K562 (cell line): ENCODE measurements around the gene KLHL29. TPM values are rescaled to one million over a fixed set of nuclear protein-coding genes. Genes with fewer than 3 reads are reported as not detected.
A peak's percentile ranks its signal among the peaks of the same experiment; 100 is the strongest.

Experiments used
- ATAC-seq: fragments of 200-7000 bp; cut with Tn5 transposase; 3 replicates; pipeline ENCODE4 v1.9.1; 2020; ENCODE audit warnings: moderate library complexity
- BruUV-seq: library from RNA; stranded (reverse); fragments of 400-500 nt; replicated peaks from 2 replicates; lab custom pipeline; 2021; lab: Mats Ljungman, UMichigan
- CTCF ChIA-PET: fragments of 300-600 bp; formaldehyde crosslinking; extraction: SDS; loops from one replicate; lab custom pipeline; 2021; ENCODE audit warnings: low intra/inter-chr PET ratio; lab: Yijun Ruan, JAX
- POLR2A ChIA-PET: fragments of 300-600, 350-650 bp; sonication (Branson Sonifier 250); formaldehyde crosslinking; extraction: SDS; loops from one replicate; lab custom pipeline; 2021; ENCODE audit warnings: antibody characterized with exemption, inconsistent platforms; lab: Yijun Ruan, JAX
- DNase-seq, 4 experiments: peaks; one replicate each; pipeline versions ENCODE4 v3.0.0 to v3.0.0-alpha.2; 2011 to 2018; ENCODE audit warnings: low spot score in 3 of 4, mixed read lengths in 3 of 4; ENCODE audit errors: extremely low read depth in 1 of 4
- FAIRE-seq: peaks from 2 replicates; lab custom pipeline; 2011; peaks lifted over from hg19 to GRCh38; lab: Jason Lieb, UNC
- H2AFZ ChIP-seq: 2 replicates; pipeline ENCODE4 v1.6.0; 2011; ENCODE audit warnings: low read depth, low read length, control low read depth, inconsistent platforms
- H3K27ac ChIP-seq: fragments of 200-600 bp; 3 replicates; pipeline ENCODE4 v1.8.0; 2011; ENCODE audit warnings: low read depth, mild to moderate bottlenecking, control low read depth, inconsistent platforms, low read length, moderate library complexity, mixed read lengths; ENCODE audit errors: extremely low read depth
- H3K27me3 ChIP-seq, 2 experiments: fragments of 300-600 bp in 1 of 2; 2 replicates in 1 of 2; 3 replicates in 1 of 2; pipeline versions ENCODE4 v1.6.0 to v1.8.0; 2011; ENCODE audit warnings: inconsistent platforms in 2 of 2, low read length in 2 of 2, mild to moderate bottlenecking in 1 of 2, mixed read lengths in 1 of 2, moderate library complexity in 1 of 2; ENCODE audit not compliant: control insufficient read depth in 2 of 2, insufficient read depth in 2 of 2
- H3K36me3 ChIP-seq: fragments of 300-600 bp; 3 replicates; pipeline ENCODE4 v1.8.0; 2011; ENCODE audit warnings: mild to moderate bottlenecking, low read length, inconsistent platforms; ENCODE audit not compliant: control insufficient read depth, insufficient read depth
- H3K4me1 ChIP-seq, 2 experiments: fragments of 200-600 bp in 1 of 2; replicated peaks in 1 of 2; 2 replicates in 1 of 2; 3 replicates in 1 of 2; pipeline versions ENCODE4 v1.5.1 to v1.8.0; 2011; ENCODE audit warnings: inconsistent platforms in 2 of 2, low read length in 2 of 2, mild to moderate bottlenecking in 1 of 2, mixed read lengths in 1 of 2, moderate library complexity in 1 of 2; ENCODE audit not compliant: control insufficient read depth in 2 of 2, insufficient read depth in 2 of 2
- H3K4me2 ChIP-seq: 2 replicates; pipeline ENCODE4 v1.6.1; 2011; ENCODE audit warnings: low read length, control low read depth, inconsistent platforms, mixed read lengths; ENCODE audit not compliant: insufficient read depth
- H3K4me3 ChIP-seq: fragments of 200-600 bp; sonication (generic), shearing (Covaris generic); 2 replicates; pipeline ENCODE4 v1.5.1; 2016; ENCODE audit warnings: control low read depth, inconsistent platforms
- H3K79me2 ChIP-seq: fragments of 200-600 bp; 3 replicates; pipeline ENCODE4 v1.8.0; 2011; ENCODE audit warnings: low read length, inconsistent platforms; ENCODE audit not compliant: control insufficient read depth, insufficient read depth
- H3K9ac ChIP-seq, 2 experiments: 2 replicates each; pipeline versions ENCODE4 v1.6.0 to v1.6.1; 2011; ENCODE audit warnings: low read depth in 2 of 2, low read length in 2 of 2, control low read depth in 1 of 2, inconsistent platforms in 1 of 2, mild to moderate bottlenecking in 1 of 2, mixed read lengths in 1 of 2; ENCODE audit not compliant: insufficient read depth in 1 of 2
- H3K9me1 ChIP-seq: one replicate; pipeline ENCODE4 v1.6.0; 2011; ENCODE audit warnings: inconsistent platforms, mild to moderate bottlenecking, low read length, moderate library complexity; ENCODE audit not compliant: control insufficient read depth, insufficient read depth
- H3K9me3 ChIP-seq: replicated peaks from 2 replicates; pipeline ENCODE4 v1.5.1; 2011; ENCODE audit warnings: low read depth, low read length, inconsistent platforms; ENCODE audit not compliant: control insufficient read depth, insufficient read depth
- H4K20me1 ChIP-seq: replicated peaks from 2 replicates; pipeline ENCODE4 v1.6.1; 2011; ENCODE audit warnings: low read length, inconsistent platforms, mixed read lengths; ENCODE audit not compliant: control insufficient read depth, insufficient read depth
- ARID2 ChIP-seq: fragments of 450-650 bp; IDR thresholded peaks from 2 replicates; pipeline ENCODE4 v1.6.1; 2017; ENCODE audit warnings: antibody characterized with exemption, mild to moderate bottlenecking
- ASH1L ChIP-seq: fragments of 450-650 bp; IDR thresholded peaks from 2 replicates; pipeline ENCODE4 v1.6.1; 2018; ENCODE audit warnings: borderline replicate concordance, mild to moderate bottlenecking, low read depth; ENCODE audit not compliant: partially characterized antibody
- DNMT1 ChIP-seq: fragments of 450-650 bp; IDR thresholded peaks from 2 replicates; pipeline ENCODE4 v1.6.1; 2016; ENCODE audit warnings: antibody characterized with exemption, mild to moderate bottlenecking
- EGR1 ChIP-seq: fragments of 450-650 bp; conservative IDR thresholded peaks from 2 replicates; pipeline ENCODE4 v1.6.1; 2017; ENCODE audit warnings: mild to moderate bottlenecking
- HLTF ChIP-seq: fragments of 450-650 bp; IDR thresholded peaks from 2 replicates; pipeline ENCODE4 v1.6.1; 2016
- MED1 ChIP-seq: sonication (generic); formaldehyde crosslinking; IDR thresholded peaks from 2 replicates; pipeline ENCODE4 v1.8.1; 2023; ENCODE audit warnings: missing genetic modification reagents, borderline replicate concordance
- MTA3 ChIP-seq: fragments of 450-650 bp; formaldehyde crosslinking; IDR thresholded peaks from 2 replicates; pipeline ENCODE4 v1.6.1; 2017; ENCODE audit warnings: mild to moderate bottlenecking, borderline replicate concordance
- POLR2A ChIP-seq: fragments of 450-650 bp; conservative IDR thresholded peaks from 2 replicates; pipeline ENCODE4 v1.6.1; 2016
- WGBS: fragments of 100-300 bp; shearing (Covaris generic); methylation state at CpG from one replicate; pipeline ENCODE4 v1.1.6; 2016; ENCODE audit warnings: low coverage, mixed read lengths; ENCODE audit not compliant: insufficient coverage; ENCODE audit errors: missing lambda C conversion rate; 5-methylcytosine and 5-hydroxymethylcytosine counted together
- in situ Hi-C: fragments of 300-500 bp; cut with MboI; formaldehyde crosslinking; loops from 4 replicates; pipeline ENCODE4 v1.15.0; 2018; ENCODE audit warnings: inconsistent platforms, mixed read lengths
- intact Hi-C: fragments of 100-400 bp; cut with micrococcal nuclease; formaldehyde crosslinking; loops from 2 replicates; pipeline ENCODE4 v1.14.2; 2022
- polyA plus RNA-seq, 8 experiments: library from polyadenylated mRNA; depleted of rRNA in 4 of 8; stranded (reverse) in 5 of 8; unstranded in 3 of 8; fragments of >200 nt; fragmentation: Nextera tagmentation in 2 of 8; fragmentation: Illumina TruSeq in 1 of 8; extraction: Ambion mirVana in 2 of 8; extraction: Trizol in 1 of 8; gene quantifications; 2 replicates each; pipeline versions ENCODE4 v1.2.1 to v1.2.3, GENCODE V29; 2011 to 2014; ENCODE audit warnings: inconsistent platforms in 1 of 8, missing spikeins in 1 of 8
- total RNA-seq, 7 experiments: library from RNA; depleted of rRNA in 6 of 7; stranded (reverse); fragments of >200 nt in 6 of 7; fragmentation: Illumina TruSeq in 2 of 7; extraction: Trizol in 2 of 7; gene quantifications; 2 replicates each; pipeline versions ENCODE4 v1.2.1 to v1.2.3, GENCODE V29; 2011 to 2021; ENCODE audit warnings: low replicate concordance in 1 of 7
- TF ChIP-seq, protein P1 (sequence below): fragments of 450-650 bp; formaldehyde crosslinking; IDR thresholded peaks from 2 replicates; pipeline ENCODE4 v1.4.0; 2020; ENCODE audit warnings: mild to moderate bottlenecking, mixed read lengths

KLHL29 gene
- total and polyA plus RNA-seq, 9 of the 15 experiments (the other 6 are each of a cell fraction or from before 2014, with no cell fraction given) = 0.03 to 0.31 (median 0.08) TPM; not detected in 1

DNA sequence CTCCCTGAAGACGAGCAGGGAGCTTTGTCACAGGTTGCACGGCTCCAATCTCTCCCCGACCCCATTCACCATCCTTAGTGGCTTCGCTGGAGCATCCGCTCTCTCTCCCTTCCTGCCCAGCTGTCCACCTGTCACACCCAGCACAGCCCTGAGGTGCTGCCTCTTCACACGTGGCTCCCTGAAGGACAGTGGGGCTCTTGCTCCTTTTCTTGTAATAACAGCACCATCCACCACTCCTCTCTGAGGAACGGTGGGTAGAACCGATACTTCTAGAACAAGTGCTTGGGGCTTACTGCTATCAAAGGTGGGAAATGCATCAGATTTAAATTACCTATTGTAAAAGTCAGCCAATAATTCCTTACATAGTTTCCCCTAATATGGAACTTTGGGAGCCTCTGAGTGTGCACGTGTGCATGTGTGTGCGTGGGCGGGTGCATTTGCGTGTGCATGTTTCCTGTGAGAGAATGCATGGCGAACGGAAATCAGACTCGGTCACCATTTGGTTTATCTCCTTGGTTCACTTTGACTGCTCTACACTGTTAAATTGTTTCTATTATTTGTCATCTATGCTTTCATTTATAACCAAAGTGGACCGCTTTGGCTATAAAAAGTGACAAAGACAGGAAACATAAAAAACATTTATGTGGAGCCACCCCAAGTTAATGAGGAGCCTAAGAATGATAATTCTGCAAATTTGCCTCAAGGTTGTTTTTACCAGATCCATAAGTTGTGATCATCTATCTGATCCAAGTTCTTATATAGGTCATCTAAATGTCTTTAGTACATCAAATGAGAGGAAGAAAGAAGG is 39.1 kb downstream of the KLHL29 start:
- no peak overlapping the region for H3K4me2 ChIP-seq
- CTCF ChIA-PET = no interaction called here
- FAIRE-seq = no peak
- no peaks in the 10 kb centered on the region for H3K79me2 ChIP-seq
- WGBS = 3% methylated on average over 16 of the region's 16 CpGs
- TF ChIP-seq MTA3 (no peak), DNMT1 (no peak), EGR1 (peak; percentile 55), POLR2A (no peak), HLTF (no peak)
- TF ChIP-seq, all 486 proteins: peak for 1
- no peak overlapping the region for H3K9ac ChIP-seq
- intact Hi-C loops (no loop called here), in situ Hi-C loops (no loop called here)
- ATAC-seq (no peak), DNase-seq (no peak)
- H3K27me3 ChIP-seq = peaks cover 18 to 75% of the 10 kb centered on the region in 2 experiments
- no peak overlapping the region for H3K27ac ChIP-seq
- BruUV-seq = no TSS peak
- peaks cover 4 to 12% of the 10 kb centered on the region in 2 experiments; a peak in 4 of 5 replicates for H3K4me1 ChIP-seq
- H3K9me3 ChIP-seq = no peaks in the 10 kb centered on the region; the same call in 1 of the 2 replicates
- H4K20me1 ChIP-seq = no peaks in the 10 kb centered on the region
- POLR2A ChIA-PET = interaction anchor here (0.6 to 0.8 kb wide), 2 partner anchors 10 to 239 kb away, joined by 3 read pairs; no protein-coding TSS in a partner anchor
- H3K4me3 ChIP-seq = no peak overlapping the region
- no peaks in the 10 kb centered on the region for H3K36me3 ChIP-seq
- H3K9me1 ChIP-seq = no peaks in the 10 kb centered on the region
- H2AFZ ChIP-seq = no peak overlapping the region

DNA sequence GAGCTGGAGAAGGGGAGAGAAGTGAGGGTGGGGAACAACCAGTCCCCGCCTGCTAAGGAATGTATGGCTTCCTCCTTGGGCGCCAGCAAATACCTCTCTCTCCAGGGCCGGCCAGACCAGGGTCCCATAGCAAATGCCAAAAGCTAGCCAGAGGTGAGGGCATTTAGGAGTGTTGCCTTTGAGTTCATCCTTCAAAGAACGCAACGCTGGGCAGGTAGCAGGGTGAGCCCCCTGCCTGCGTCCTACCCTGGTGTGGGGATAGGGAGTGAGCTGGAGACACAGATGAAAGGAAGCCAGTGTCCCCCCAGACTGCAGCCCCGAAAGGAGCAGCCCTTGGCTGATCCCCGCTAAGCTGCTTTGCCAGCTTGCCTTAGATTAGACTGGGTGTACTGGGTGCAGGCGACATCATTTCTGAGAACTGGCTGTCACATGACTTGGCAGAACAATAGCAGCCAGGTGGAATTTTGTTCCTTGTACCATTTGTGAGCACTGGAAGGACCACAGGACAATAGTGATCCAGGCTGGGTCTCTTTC is 40.4 kb downstream of the KLHL29 start:
- FAIRE-seq (no peak), ATAC-seq (no peak), DNase-seq (no peak)
- WGBS = 2% methylated on average over 9 of the region's 9 CpGs
- CTCF ChIA-PET = no interaction called here
- POLR2A ChIA-PET = no interaction called here
- TF ChIP-seq ARID2 (no peak), MED1 (CRISPR knock-in tag) (no peak), ASH1L (no peak)
- TF ChIP-seq, protein P1, sequence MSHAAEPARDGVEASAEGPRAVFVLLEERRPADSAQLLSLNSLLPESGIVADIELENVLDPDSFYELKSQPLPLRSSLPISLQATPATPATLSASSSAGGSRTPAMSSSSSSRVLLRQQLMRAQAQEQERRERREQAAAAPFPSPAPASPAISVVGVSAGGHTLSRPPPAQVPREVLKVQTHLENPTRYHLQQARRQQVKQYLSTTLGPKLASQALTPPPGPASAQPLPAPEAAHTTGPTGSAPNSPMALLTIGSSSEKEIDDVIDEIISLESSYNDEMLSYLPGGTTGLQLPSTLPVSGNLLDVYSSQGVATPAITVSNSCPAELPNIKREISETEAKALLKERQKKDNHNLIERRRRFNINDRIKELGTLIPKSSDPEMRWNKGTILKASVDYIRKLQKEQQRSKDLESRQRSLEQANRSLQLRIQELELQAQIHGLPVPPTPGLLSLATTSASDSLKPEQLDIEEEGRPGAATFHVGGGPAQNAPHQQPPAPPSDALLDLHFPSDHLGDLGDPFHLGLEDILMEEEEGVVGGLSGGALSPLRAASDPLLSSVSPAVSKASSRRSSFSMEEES (CRISPR knock-in tag) = peak; percentile 45
- no peak overlapping the region for H3K4me2 ChIP-seq
- peaks cover 23 to 70% of the 10 kb centered on the region in 2 experiments; a peak in 4 of 5 replicates for H3K27me3 ChIP-seq
- H4K20me1 ChIP-seq = no peaks in the 10 kb centered on the region
- no peak overlapping the region for H3K4me3 ChIP-seq
- in situ Hi-C loops (no loop called here), intact Hi-C loops (no loop called here)
- H3K79me2 ChIP-seq = no peaks in the 10 kb centered on the region
- H3K27ac ChIP-seq = no peak overlapping the region
- no peaks in the 10 kb centered on the region for H3K9me1 ChIP-seq
- H3K9ac ChIP-seq = no peak overlapping the region
- H3K36me3 ChIP-seq = no peaks in the 10 kb centered on the region
- no TSS peak for BruUV-seq
- H3K9me3 ChIP-seq = no peaks in the 10 kb centered on the region; the same call in 1 of the 2 replicates
- H2AFZ ChIP-seq = no peak overlapping the region
- peaks cover 0 to 5% of the 10 kb centered on the region in 2 experiments; a peak in 1 of 5 replicates for H3K4me1 ChIP-seq
